Left renal pelvis (tissue), 4 donors: Measurements from ENCODE around the gene ADAMTS17. TPM values are rescaled to one million over a fixed set of nuclear protein-coding genes. Genes with fewer than 3 reads are reported as not detected.

Experiments
- DNase-seq, 4 donors: peaks; one replicate each; pipeline ENCODE4 v3.0.0-alpha.2; 2013; ENCODE audit warnings: low read depth in 4 of 4, low spot score in 3 of 4
- polyA plus RNA-seq, 4 donors: library from polyadenylated mRNA; unstranded; fragments of 120-200 nt; gene quantifications; one replicate each; pipeline ENCODE4 v1.2.1, GENCODE V29; 2013; ENCODE audit not compliant: insufficient read length in 4 of 4

The ADAMTS17 gene
- polyA plus RNA-seq, 4 donors, result 1.5 to 6.3 (median 2.0) TPM

DNA sequence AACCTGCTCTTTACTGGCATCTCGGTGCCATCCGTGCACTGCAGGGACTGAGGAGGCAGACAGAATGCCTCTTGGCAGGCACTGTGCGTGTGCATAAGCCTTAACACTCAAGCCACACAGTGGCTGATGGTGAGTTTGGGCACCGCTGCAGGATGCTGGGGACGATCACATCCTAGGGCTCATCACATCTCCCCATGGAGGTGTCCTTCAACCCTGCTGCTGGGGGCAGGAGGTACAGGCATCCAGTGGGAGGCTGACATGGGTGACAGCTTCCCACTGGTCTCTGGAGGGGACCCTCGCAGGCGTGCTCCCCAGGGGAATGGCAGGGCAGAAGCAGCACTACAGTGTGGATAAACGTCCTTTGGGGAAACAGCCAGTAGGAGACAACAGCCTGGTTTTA, 190.9 kb downstream of the ADAMTS17 start:
- no peak for DNase-seq

DNA sequence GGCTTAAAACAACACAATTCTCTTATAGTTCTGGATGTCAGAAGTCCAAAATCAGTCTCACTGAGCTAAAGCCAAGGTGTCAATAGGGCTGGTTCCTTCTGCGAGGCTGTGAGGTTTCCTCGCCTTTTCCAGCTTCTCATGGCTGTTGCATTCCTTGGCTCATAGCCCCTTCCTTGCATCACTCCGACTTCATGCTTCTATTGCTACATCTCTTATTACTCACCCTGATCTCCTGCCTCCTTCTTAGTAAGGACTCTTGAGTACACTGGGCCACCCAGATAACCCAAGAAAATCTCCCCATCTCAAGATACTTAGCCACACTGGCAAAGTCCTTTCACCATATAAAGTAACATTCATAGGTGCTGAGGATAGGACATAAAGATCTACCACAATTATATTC, 193.9 kb downstream of the ADAMTS17 start:
- DNase-seq, result no peak

GRCh38 chr15:100143378-100143777, 198.4 kb downstream of the ADAMTS17 start:
- no peak for DNase-seq

GRCh38 chr15:100141311-100142001, 200.3 kb downstream of the ADAMTS17 start:
- DNase-seq, result no peak

DNA sequence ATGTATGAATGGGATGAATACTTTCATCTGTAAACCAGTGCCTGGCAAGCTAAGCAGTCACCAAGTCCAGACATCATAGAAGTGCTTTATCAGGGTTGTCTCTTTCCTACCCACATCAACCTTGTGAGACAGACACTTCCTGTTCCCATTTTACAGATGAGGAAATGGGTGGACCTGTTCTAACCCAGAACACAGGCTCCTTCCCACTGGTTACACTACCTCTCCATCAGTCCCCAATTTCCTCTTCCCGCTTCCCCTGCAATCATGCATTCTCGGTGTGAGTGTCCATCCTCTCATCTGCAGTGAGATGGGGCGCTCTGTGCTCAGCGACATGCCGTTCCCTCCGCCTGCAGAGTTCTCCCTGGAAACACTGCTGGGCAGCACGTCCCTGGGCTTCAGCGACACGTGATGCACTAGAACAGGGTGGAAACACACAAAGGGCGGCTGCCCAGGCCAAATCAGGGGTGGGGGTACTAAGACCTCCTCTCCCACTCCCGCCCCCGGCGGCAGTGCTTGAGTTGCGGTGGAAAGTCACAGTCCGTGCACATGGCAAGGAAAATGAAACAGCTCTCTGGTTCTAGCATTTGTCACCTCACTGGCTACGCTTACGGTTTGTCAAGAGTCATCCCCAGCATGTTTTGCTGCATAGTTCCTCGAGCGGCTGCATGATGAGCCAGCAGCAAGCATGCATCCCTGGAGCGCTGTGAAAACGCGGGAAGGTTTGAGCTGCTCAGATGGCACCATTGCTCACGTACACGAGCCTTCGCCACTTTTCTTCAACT, 201.1 kb downstream of the ADAMTS17 start:
- DNase-seq, result no peak

DNA sequence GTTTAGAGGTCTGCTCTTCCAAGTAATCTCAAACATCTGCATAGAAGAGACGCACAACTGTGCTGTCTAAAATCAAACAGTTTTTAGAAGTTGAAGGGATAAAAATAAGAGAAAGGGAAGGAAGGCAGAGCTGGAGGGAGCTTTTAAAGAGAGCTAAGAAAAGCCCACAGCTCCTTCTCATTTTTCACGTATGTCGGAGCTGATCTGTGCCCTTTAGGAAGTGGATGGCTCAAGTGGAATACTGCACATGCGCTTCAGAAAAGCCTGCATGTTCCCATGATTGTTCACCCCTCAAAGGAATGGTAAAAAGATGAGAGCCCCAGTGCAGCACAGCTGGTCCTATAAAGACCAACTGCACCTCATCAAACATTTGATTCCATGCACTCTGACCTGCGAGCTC, 207.2 kb downstream of the ADAMTS17 start:
- no peak for DNase-seq

- no peak for DNase-seq
Measured at GRCh38 chr15:100134089-100134583, 207.6 kb downstream of the ADAMTS17 start.

- DNase-seq, result no peak
Measured at GRCh38 chr15:100133001-100133400, 208.8 kb downstream of the ADAMTS17 start.

- no peak for DNase-seq
Measured at GRCh38 chr15:100132309-100132708, 209.5 kb downstream of the ADAMTS17 start.

GRCh38 chr15:100131321-100132224, 210.2 kb downstream of the ADAMTS17 start:
- no peak for DNase-seq

DNA sequence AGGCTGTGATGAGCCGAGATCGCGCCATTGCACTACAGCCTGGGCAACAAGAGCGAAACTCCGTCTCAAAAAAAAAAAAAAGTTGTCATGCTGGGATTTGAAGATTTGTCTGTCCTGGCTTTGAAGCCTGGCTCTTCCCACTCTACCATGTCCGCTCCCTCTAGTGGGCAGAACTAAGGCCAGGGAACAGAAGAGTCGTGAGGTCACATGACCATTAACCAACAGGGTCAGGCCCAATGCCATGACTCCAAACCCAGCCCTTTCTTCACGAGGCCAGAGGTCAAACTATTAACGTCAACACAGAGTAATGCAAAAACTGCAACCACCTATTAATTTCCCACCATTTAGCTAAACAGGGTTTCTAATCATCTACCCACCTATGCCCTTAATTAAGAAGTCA, 212.1 kb downstream of the ADAMTS17 start:
- no peak for DNase-seq

DNA sequence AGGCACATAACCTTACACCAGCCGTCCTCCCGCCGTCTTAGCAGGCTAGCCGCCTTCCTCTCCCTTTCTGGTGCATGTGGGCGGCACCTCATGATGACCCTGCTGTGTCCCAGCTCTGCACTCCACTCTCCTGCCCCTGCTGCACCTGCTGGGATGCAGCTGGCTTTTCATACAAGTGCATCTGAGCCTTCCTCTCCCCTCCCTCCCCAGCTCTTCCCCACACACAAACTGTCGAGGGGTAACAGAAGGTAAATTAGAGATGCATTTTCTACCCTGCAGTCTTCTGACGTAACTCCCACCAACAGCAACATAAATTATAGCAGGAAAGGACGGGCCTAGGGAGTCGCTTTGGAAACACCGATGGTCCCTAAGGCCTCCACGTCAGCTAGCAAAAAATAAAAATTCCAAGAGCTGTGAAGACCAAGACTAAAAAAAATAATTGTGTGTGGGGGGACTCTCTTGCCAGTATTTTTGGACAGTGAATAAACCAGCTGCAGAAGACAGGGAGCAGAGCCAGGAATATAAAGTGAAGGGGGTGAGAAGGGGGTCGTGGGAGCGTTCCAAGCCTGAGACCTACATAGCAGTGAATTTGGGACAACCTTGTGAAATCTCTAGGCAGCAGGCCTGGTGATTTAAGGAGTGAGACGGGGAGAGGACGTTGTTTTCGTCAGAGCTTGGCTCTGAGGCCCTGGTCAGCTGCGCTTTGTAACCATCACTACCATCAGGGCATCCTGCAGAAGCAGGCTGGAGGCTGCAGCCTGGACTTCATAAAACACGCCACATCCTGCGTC, 216.2 kb downstream of the ADAMTS17 start:
- no peak for DNase-seq

DNA sequence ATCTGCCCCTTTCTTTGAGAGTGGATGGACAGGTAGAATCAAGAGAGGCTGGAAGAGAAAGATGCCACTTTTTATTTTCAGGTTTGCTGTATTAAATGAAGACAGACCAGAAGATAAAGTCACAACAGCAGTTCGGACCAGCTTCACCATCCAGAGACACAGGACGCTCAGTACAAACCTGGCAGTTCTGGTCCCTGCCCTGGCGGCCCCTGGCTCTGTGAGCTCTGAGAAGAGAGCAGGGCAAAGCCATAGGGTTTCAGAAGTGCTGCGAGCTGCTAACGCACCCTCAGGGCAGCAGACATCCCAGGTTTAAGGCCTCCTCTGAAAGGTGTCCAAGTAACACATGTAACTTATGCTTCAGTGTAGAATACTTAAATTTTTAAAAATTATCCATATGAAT, 216.8 kb downstream of the ADAMTS17 start:
- no peak for DNase-seq

GRCh38 chr15:100124361-100124760, 217.4 kb downstream of the ADAMTS17 start:
- no peak for DNase-seq

DNA sequence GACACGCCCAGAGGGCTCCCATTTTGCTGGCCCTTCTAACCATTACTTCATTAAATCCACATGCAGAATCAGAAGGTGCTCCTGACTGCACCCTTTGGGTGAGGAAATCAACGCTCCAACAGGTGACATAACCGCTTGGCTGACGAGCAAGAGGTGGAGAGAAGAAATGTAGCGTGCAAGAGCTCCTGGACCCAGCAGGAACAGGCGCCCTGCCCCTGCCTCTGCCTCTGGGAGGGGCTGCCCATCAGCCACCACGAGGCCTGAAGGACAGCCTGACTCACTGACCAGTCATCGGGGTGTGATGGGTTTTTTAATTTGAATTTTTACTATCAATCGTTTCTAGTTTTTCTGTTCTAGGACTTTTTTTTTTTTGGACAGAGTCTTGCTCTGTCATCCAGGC, 218.2 kb downstream of the ADAMTS17 start:
- DNase-seq, result no peak

- no peak for DNase-seq
Measured at GRCh38 chr15:100121285-100121684, 220.5 kb downstream of the ADAMTS17 start.

DNA sequence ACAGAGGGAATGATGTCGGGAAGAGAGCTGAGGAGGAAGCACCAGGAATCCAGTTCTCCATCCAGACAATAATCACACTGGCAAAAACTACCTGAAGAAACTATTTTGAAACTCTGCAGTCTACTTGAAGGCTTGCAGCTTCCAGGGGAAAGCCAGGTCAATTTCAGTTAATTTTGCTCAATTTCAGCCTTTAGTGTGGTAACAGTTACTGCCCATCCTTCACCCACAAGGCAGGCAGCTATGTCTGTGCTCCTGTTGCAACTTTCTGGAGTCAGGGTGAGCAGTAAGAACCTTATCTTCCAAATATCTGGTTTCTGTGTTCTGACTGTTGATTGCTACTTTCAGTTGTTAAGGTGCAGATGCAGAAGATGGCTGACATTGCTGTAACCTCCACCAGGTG, 221.7 kb downstream of the ADAMTS17 start:
- no peak for DNase-seq

DNA sequence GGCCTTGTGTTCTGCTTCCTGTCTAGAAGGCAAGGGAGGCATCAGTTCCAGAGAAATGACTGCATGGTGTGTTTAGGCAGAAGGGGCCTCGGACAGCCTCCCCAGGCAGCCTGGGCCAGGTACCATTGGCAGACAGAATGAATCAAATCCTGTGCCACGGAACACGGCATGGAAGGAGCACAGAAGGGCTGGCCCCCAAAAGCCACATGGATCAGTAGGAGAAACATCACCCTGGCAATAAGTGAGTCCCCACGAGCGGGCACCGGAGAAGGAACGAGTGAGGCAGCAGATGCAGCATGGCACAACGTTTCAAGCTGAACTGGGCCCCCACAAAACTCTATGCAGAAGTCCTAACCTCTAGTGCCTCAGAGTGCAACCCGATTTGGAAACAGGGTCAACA, 223.2 kb downstream of the ADAMTS17 start:
- no peak for DNase-seq

- no peak for DNase-seq
Measured at GRCh38 chr15:100116416-100117190, 225.2 kb downstream of the ADAMTS17 start.

- no peak for DNase-seq
Measured at GRCh38 chr15:100115711-100116090, 226.1 kb downstream of the ADAMTS17 start.
